ENCODE results near the gene TNFSF13B.

Gene TNFSF13B

DNA sequence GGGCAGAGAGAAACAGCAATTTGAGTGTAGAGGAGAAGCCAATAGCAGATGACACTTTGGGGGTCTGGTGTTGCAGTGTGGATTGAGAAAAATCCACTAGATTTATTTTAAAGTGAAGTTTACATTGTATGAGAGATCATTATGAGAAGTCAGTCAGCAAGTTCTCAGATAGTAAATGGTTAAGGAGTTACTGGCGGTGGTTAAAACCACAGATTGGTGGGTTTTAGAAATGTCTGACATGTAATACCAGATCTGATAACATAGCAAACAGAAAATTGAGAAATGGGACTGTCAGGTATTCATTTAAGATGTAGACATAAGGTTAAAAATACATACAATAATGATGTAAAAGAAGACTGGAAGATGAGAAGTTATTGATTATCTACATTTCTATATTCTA lies 44.1 kb upstream of the TNFSF13B start:
- Histone ChIP-seq H4K20me1 (ENCODE audit: low read depth, low read length) (peaks cover 15% of the 10 kb centered on the region), H3K9ac (ENCODE audit: low read length) (no peak overlapping the region), H3K9me2 (replicated peaks; ENCODE audit: insufficient read depth, low read length) (no peaks in the 10 kb centered on the region), H3K79me2 (ENCODE audit: insufficient read depth, low read length) (peaks cover 55% of the 10 kb centered on the region), H3K27me3 (ENCODE audit: low read length) (no peaks in the 10 kb centered on the region), H3F3A (ENCODE audit: insufficient read depth) (0 out of 2 replicates have a peak, but pooled peaks cover 3% of the 10 kb centered on the region), H3K27ac (ENCODE audit: low read depth, low read length) (no peak overlapping the region), H3K4me2 (ENCODE audit: low read depth, low read length, poor library complexity, severe bottlenecking) (no peak overlapping the region), H2AFZ (ENCODE audit: low read depth, low read length, severe bottlenecking) (no peak overlapping the region), H3K9me3 (ENCODE audit: insufficient read depth, low read length) (no peaks in the 10 kb centered on the region), H3K36me3 (ENCODE audit: low read length) (peaks cover 2% of the 10 kb centered on the region; the same call in 1 of the 2 replicates), H3K4me3 (ENCODE audit: insufficient read depth, low read length, poor library complexity, severe bottlenecking) (no peak overlapping the region)
- TF ChIP-seq CTCF (IDR thresholded peaks at IDR 0.05; ENCODE audit: insufficient read depth, low read length, poor library complexity, severe bottlenecking): no peak

DNA sequence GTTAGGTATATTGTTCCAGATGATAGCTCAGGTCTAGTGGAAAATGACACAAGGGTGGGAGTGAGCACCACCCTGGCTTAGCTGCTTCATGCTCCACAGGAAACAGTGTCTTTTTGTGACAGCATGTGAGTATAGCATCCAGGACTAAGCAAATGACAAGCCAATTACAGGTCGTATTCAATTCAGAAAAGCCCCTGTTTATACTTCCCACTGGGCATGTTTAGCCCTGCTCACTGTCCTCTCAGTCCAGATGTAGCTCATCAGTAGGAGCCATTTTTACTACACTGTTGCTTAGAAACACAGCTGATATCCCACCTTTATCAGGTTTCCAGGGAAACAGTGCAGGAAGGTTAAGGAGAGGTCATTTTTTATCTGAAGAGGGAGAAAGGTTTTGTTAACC lies 43.3 kb upstream of the TNFSF13B start:
- Histone ChIP-seq H2AFZ (ENCODE audit: low read depth, low read length, severe bottlenecking) (no peak overlapping the region), H3K4me3 (ENCODE audit: insufficient read depth, low read length, poor library complexity, severe bottlenecking) (no peak overlapping the region), H3K36me3 (ENCODE audit: low read length) (peaks cover 2% of the 10 kb centered on the region; the same call in 1 of the 2 replicates), H3F3A (ENCODE audit: insufficient read depth) (no peaks in the 10 kb centered on the region), H3K9me3 (ENCODE audit: insufficient read depth, low read length) (no peaks in the 10 kb centered on the region), H3K4me2 (ENCODE audit: low read depth, low read length, poor library complexity, severe bottlenecking) (no peak overlapping the region), H3K27ac (ENCODE audit: low read depth, low read length) (no peak overlapping the region), H3K79me2 (ENCODE audit: insufficient read depth, low read length) (peaks cover 53% of the 10 kb centered on the region), H4K20me1 (ENCODE audit: low read depth, low read length) (peaks cover 15% of the 10 kb centered on the region), H3K27me3 (ENCODE audit: low read length) (no peaks in the 10 kb centered on the region), H3K9me2 (replicated peaks; ENCODE audit: insufficient read depth, low read length) (no peaks in the 10 kb centered on the region), H3K9ac (ENCODE audit: low read length) (no peak overlapping the region)
- TF ChIP-seq CTCF (IDR thresholded peaks at IDR 0.05; ENCODE audit: insufficient read depth, low read length, poor library complexity, severe bottlenecking) (no peak), EZH2phosphoT487 (conservative IDR thresholded peaks at IDR 0.05; ENCODE audit: low read length) (no peak)

DNA sequence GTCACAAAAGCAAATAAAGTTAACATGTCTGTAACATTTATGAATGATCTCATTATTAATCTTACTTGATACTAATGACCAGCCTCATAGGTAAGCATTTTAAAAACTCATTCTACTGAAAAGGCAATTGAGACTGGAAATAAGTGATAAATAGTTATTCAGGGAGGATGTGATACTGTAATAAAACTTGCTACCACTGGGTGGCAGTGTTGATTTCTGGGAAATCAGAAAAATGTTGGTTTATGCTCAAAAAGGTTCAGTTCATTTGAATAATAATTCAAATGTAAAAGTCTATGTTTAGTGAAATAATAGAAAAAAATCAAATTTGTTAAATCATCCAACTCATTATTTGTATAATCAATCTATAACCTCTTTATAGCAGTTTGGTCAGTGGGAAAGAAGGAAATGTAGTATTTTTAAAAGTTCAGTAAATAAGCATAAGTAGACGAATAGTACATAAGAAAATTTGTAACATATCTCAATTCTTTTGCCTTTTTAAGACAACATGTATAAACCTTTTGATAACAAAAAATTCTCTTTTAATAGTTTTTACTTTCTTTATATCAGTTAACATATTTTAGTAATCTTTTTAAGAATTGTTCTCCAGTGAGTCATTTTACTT lies 41.8 kb upstream of the TNFSF13B start:
- Histone ChIP-seq H4K20me1 (ENCODE audit: low read depth, low read length) (peaks cover 14% of the 10 kb centered on the region), H3K4me3 (ENCODE audit: insufficient read depth, low read length, poor library complexity, severe bottlenecking) (no peak overlapping the region), H3K36me3 (ENCODE audit: low read length) (peaks cover 2% of the 10 kb centered on the region; the same call in 1 of the 2 replicates), H3K27me3 (ENCODE audit: low read length) (no peaks in the 10 kb centered on the region), H3K4me2 (ENCODE audit: low read depth, low read length, poor library complexity, severe bottlenecking) (no peak overlapping the region), H3K9me3 (ENCODE audit: insufficient read depth, low read length) (no peaks in the 10 kb centered on the region), H2AFZ (ENCODE audit: low read depth, low read length, severe bottlenecking) (no peak overlapping the region), H3K9me2 (replicated peaks; ENCODE audit: insufficient read depth, low read length) (no peaks in the 10 kb centered on the region), H3K9ac (ENCODE audit: low read length) (no peak overlapping the region), H3K79me2 (ENCODE audit: insufficient read depth, low read length) (peaks cover 43% of the 10 kb centered on the region), H3F3A (ENCODE audit: insufficient read depth) (no peaks in the 10 kb centered on the region), H3K27ac (ENCODE audit: low read depth, low read length) (no peak overlapping the region)
- TF ChIP-seq EZH2phosphoT487 (conservative IDR thresholded peaks at IDR 0.05; ENCODE audit: low read length) (no peak), CTCF (IDR thresholded peaks at IDR 0.05; ENCODE audit: insufficient read depth, low read length, poor library complexity, severe bottlenecking) (peak; percentile 66)

All from SU-DHL-6 (cell line).